Astrocyte of the spinal cord (primary cell): ENCODE results near the gene CHCHD3.

Source experiments
- DNase-seq: peaks from one replicate; pipeline ENCODE4 v3.0.0; 2011; ENCODE audit warnings: low read depth, low spot score
- H3K4me3 ChIP-seq: 2 replicates; pipeline ENCODE4 v1.5.1; 2011; ENCODE audit warnings: low read depth, mild to moderate bottlenecking, low read length, moderate library complexity
- CTCF ChIP-seq: IDR thresholded peaks from 2 replicates; pipeline ENCODE4 v1.5.1; 2012; ENCODE audit warnings: low read depth, mild to moderate bottlenecking, low read length, inconsistent platforms
- in situ Hi-C: cut with HindIII; loops from 2 replicates; pipeline ENCODE4 v1.10.0; 2017; ENCODE audit warnings: low sequenced_read_pairs

The CHCHD3 gene

GRCh38 chr7:132882714-132883428, 199.0 kb downstream of the CHCHD3 start:
- no peak for TF ChIP-seq CTCF
- no peak for DNase-seq
- in situ Hi-C loops: no loop called here
- H3K4me3 ChIP-seq: no peak overlapping the region

- in situ Hi-C loops: no loop called here
- TF ChIP-seq CTCF: no peak
- no peak for DNase-seq
- H3K4me3 ChIP-seq: no peak overlapping the region
Measured at GRCh38 chr7:132881317-132881716, 200.6 kb downstream of the CHCHD3 start.

- no peak overlapping the region for H3K4me3 ChIP-seq
- in situ Hi-C loops: no loop called here
- no peak for DNase-seq
- TF ChIP-seq CTCF: no peak
Measured at GRCh38 chr7:132879579-132879978, 202.3 kb downstream of the CHCHD3 start.

- H3K4me3 ChIP-seq: no peak overlapping the region
- in situ Hi-C loops: no loop called here
- no peak for TF ChIP-seq CTCF
- no peak for DNase-seq
Measured at GRCh38 chr7:132878204-132878919, 203.5 kb downstream of the CHCHD3 start.

GRCh38 chr7:132877573-132877972, 204.3 kb downstream of the CHCHD3 start:
- in situ Hi-C loops: no loop called here
- DNase-seq: no peak

GRCh38 chr7:132876576-132876975, 205.3 kb downstream of the CHCHD3 start:
- in situ Hi-C loops: no loop called here
- TF ChIP-seq CTCF: no peak
- no peak overlapping the region for H3K4me3 ChIP-seq
- DNase-seq: no peak

More at GRCh38 chr7:132877573-132877972, 204.3 kb downstream of the CHCHD3 start:
- TF ChIP-seq CTCF: no peak
- no peak overlapping the region for H3K4me3 ChIP-seq
